Small intestine (tissue), 7 donors: ENCODE data around the gene PTPN13. TPM values are rescaled to one million over a fixed set of nuclear protein-coding genes. Genes with fewer than 3 reads are reported as not detected.
A peak's percentile ranks its signal among the peaks of the same experiment; 100 is the strongest.

Experiments used
- DNase-seq, 2 donors: peaks; one replicate each; pipeline versions ENCODE4 v3.0.0 to v3.0.0-alpha.2; 2013
- FAIRE-seq: peaks from 2 replicates; lab custom pipeline; 2012; peaks lifted over from hg19 to GRCh38; lab: Jason Lieb, UNC
- H3K27ac ChIP-seq, 3 donors: one replicate each; pipeline ENCODE4 v1.5.1; 2013; ENCODE audit warnings: low read length in 2 of 3, mild to moderate bottlenecking in 2 of 3, control low read depth in 1 of 3, inconsistent platforms in 1 of 3, low read depth in 1 of 3, moderate library complexity in 1 of 3
- H3K27me3 ChIP-seq, 3 donors: one replicate each; pipeline ENCODE4 v1.6.1; 2013; ENCODE audit warnings: low read length in 3 of 3, inconsistent platforms in 1 of 3; ENCODE audit not compliant: control insufficient read depth in 3 of 3, insufficient read depth in 3 of 3
- H3K36me3 ChIP-seq, 3 donors: one replicate each; pipeline ENCODE4 v1.6.1; 2013; ENCODE audit warnings: low read length in 3 of 3, inconsistent platforms in 1 of 3, low read depth in 1 of 3, mild to moderate bottlenecking in 1 of 3, moderate library complexity in 1 of 3; ENCODE audit not compliant: control insufficient read depth in 3 of 3, insufficient read depth in 2 of 3
- H3K4me1 ChIP-seq, 3 donors: one replicate each; pipeline ENCODE4 v1.6.1; 2013; ENCODE audit warnings: low read length in 2 of 3, inconsistent platforms in 1 of 3, low read depth in 1 of 3, mild to moderate bottlenecking in 1 of 3, moderate library complexity in 1 of 3; ENCODE audit not compliant: control insufficient read depth in 3 of 3, insufficient read depth in 2 of 3
- H3K4me3 ChIP-seq, 3 donors: one replicate each; pipeline ENCODE4 v1.5.1; 2013; ENCODE audit warnings: low read length in 3 of 3, control low read depth in 1 of 3, inconsistent platforms in 1 of 3, low read depth in 1 of 3, mild to moderate bottlenecking in 1 of 3, moderate library complexity in 1 of 3
- H3K9me3 ChIP-seq, 2 donors: one replicate each; pipeline ENCODE4 v1.6.1; 2013; ENCODE audit warnings: low read depth in 1 of 2, low read length in 1 of 2; ENCODE audit not compliant: control insufficient read depth in 2 of 2, insufficient read depth in 1 of 2
- WGBS, 3 donors: extraction: QIAGEN DNeasy Blood & Tissue Kit; methylation state at CpG; one replicate each; pipeline ENCODE4 v1.1.7; 2013; 5-methylcytosine and 5-hydroxymethylcytosine counted together
- polyA plus RNA-seq, 4 donors: library from polyadenylated mRNA; stranded (reverse) in 3 of 4; unstranded in 1 of 4; fragments of 200-250 nt in 3 of 4; fragments of 120-200 nt in 1 of 4; gene quantifications; one replicate each; pipeline versions ENCODE4 v1.2.1 to v1.2.3, GENCODE V29; 2013
- donor health status: healthy with polysubstance abuse.
- donor health status: control.
- donor health status: control.
- donor health status: Bipolar disorder and iron deficiency.
- donor health status: healthy.

PTPN13 gene
- polyA plus RNA-seq, 4 donors: 0.22 to 18.2 (median 0.60) TPM

GRCh38 chr4:86660401-86660800, 66.3 kb downstream of the PTPN13 start:
- H3K9me3 ChIP-seq: peaks cover 0 to 13% of the 10 kb centered on the region in 2 donors
- WGBS, 3 donors: 76 to 91% (median 86%) methylated on average over 2 of the region's 2 CpGs
- H3K4me3 ChIP-seq: no peak overlapping the region
- H3K27me3 ChIP-seq: no peaks in the 10 kb centered on the region
- no peaks in the 10 kb centered on the region for H3K4me1 ChIP-seq
- peak; percentile 62 for FAIRE-seq
- no peak for DNase-seq
- no peak overlapping the region for H3K27ac ChIP-seq
- H3K36me3 ChIP-seq: no peaks in the 10 kb centered on the region

GRCh38 chr4:86661006-86661405, 66.9 kb downstream of the PTPN13 start:
- no peak for FAIRE-seq
- H3K27me3 ChIP-seq: no peaks in the 10 kb centered on the region

GRCh38 chr4:86661418-86661817, 67.3 kb downstream of the PTPN13 start:
- FAIRE-seq: no peak
- WGBS, 3 donors: 96% methylated on average over 1 of the region's 1 CpG
- no peak overlapping the region for H3K4me3 ChIP-seq
- no peaks in the 10 kb centered on the region for H3K27me3 ChIP-seq
- no peak overlapping the region for H3K27ac ChIP-seq
- H3K9me3 ChIP-seq: peaks cover 0 to 10% of the 10 kb centered on the region in 2 donors
- no peak for DNase-seq
- H3K36me3 ChIP-seq: no peaks in the 10 kb centered on the region
- H3K4me1 ChIP-seq: no peaks in the 10 kb centered on the region

More at GRCh38 chr4:86661006-86661405, 66.9 kb downstream of the PTPN13 start:
- Histone ChIP-seq H3K9me3 (peaks cover 0 to 13% of the 10 kb centered on the region in 2 donors), H3K27ac (no peak overlapping the region), H3K36me3 (no peaks in the 10 kb centered on the region), H3K4me1 (no peaks in the 10 kb centered on the region), H3K4me3 (no peak overlapping the region)
- no peak for DNase-seq

- no peak for DNase-seq
- no peaks in the 10 kb centered on the region for H3K27me3 ChIP-seq
- no peak for FAIRE-seq
- H3K4me3 ChIP-seq: no peak overlapping the region
- no peak overlapping the region for H3K27ac ChIP-seq
- no peaks in the 10 kb centered on the region for H3K4me1 ChIP-seq
- WGBS, 3 donors: 31 to 76% (median 73%) methylated on average over 1 of the region's 1 CpG
- no peaks in the 10 kb centered on the region for H3K36me3 ChIP-seq
- no peaks in the 10 kb centered on the region for H3K9me3 ChIP-seq
These were observed 70.8 kb downstream of the PTPN13 start for GRCh38 chr4:86664959-86665358.

GRCh38 chr4:86670298-86670697, 76.2 kb downstream of the PTPN13 start:
- Histone ChIP-seq H3K4me1 (no peaks in the 10 kb centered on the region), H3K4me3 (no peak overlapping the region), H3K36me3 (no peaks in the 10 kb centered on the region), H3K27me3 (no peaks in the 10 kb centered on the region), H3K27ac (no peak overlapping the region), H3K9me3 (no peaks in the 10 kb centered on the region)
- 75 to 87% (median 78%) methylated on average over 1 of the region's 1 CpG for WGBS, 3 donors
- DNase-seq (no peak), FAIRE-seq (no peak)

GRCh38 chr4:86670756-86671155, 76.6 kb downstream of the PTPN13 start:
- Histone ChIP-seq H3K4me1 (no peaks in the 10 kb centered on the region), H3K9me3 (no peaks in the 10 kb centered on the region), H3K4me3 (no peak overlapping the region), H3K36me3 (no peaks in the 10 kb centered on the region), H3K27me3 (no peaks in the 10 kb centered on the region), H3K27ac (no peak overlapping the region)
- no peak for DNase-seq
- no peak for FAIRE-seq
- 89 to 92% (median 89%) methylated on average over 2 of the region's 2 CpGs for WGBS, 3 donors

- WGBS, 3 donors: 33 to 66% (median 44%) methylated on average over 1 of the region's 1 CpG
- DNase-seq (no peak), FAIRE-seq (no peak)
- Histone ChIP-seq H3K4me1 (no peaks in the 10 kb centered on the region), H3K27me3 (no peaks in the 10 kb centered on the region), H3K27ac (no peak overlapping the region), H3K9me3 (no peaks in the 10 kb centered on the region), H3K36me3 (no peaks in the 10 kb centered on the region), H3K4me3 (no peak overlapping the region)
These were observed 81.4 kb downstream of the PTPN13 start for GRCh38 chr4:86675548-86675947.

GRCh38 chr4:86678796-86679195, 84.7 kb downstream of the PTPN13 start:
- WGBS, 3 donors: 85 to 89% (median 88%) methylated on average over 2 of the region's 2 CpGs

GRCh38 chr4:86679441-86679840, 85.3 kb downstream of the PTPN13 start:
- Histone ChIP-seq H3K9me3 (no peaks in the 10 kb centered on the region), H3K36me3 (no peaks in the 10 kb centered on the region), H3K27me3 (no peaks in the 10 kb centered on the region), H3K4me3 (no peak overlapping the region), H3K27ac (no peak overlapping the region), H3K4me1 (no peaks in the 10 kb centered on the region)
- no peak for FAIRE-seq
- WGBS, 3 donors: 90 to 97% (median 93%) methylated on average over 2 of the region's 2 CpGs
- DNase-seq: no peak

More at GRCh38 chr4:86678796-86679195, 84.7 kb downstream of the PTPN13 start:
- H3K27me3 ChIP-seq: no peaks in the 10 kb centered on the region
- H3K9me3 ChIP-seq: no peaks in the 10 kb centered on the region
- FAIRE-seq: no peak
- no peak for DNase-seq
- no peaks in the 10 kb centered on the region for H3K4me1 ChIP-seq
- H3K27ac ChIP-seq: no peak overlapping the region
- no peaks in the 10 kb centered on the region for H3K36me3 ChIP-seq
- H3K4me3 ChIP-seq: no peak overlapping the region
